Effector memory CD8-positive, alpha-beta T cell (primary cell): Measurements from ENCODE around the gene DMBX1.
A peak's percentile ranks its signal among the peaks of the same experiment; 100 is the strongest.

Experiments used
- ATAC-seq: fragments of 150-1000 bp; cut with Tn5 transposase; replicated peaks from 2 replicates; pipeline ENCODE4 v1.10.0; 2021; ENCODE audit warnings: mild to moderate bottlenecking, moderate library complexity
- DNase-seq, 3 experiments: peaks; one replicate each; pipeline ENCODE4 v3.0.0; 2021
- H3K27ac Mint-ChIP-seq, 2 donors: one replicate each; pipeline ENCODE4 v1.8.0; 2022; ENCODE audit warnings: mild to moderate bottlenecking in 2 of 2, mixed read lengths in 2 of 2, moderate library complexity in 2 of 2
- H3K27me3 Mint-ChIP-seq, 2 donors: one replicate each; pipeline ENCODE4 v1.8.0; 2022; ENCODE audit warnings: mixed read lengths in 2 of 2
- H3K36me3 Mint-ChIP-seq: one replicate; pipeline ENCODE4 v1.8.0; 2022; ENCODE audit warnings: mild to moderate bottlenecking, moderate library complexity, mixed read lengths; ENCODE audit not compliant: insufficient read depth
- H3K4me1 Mint-ChIP-seq, 2 donors: one replicate each; pipeline ENCODE4 v1.8.0; 2022; ENCODE audit warnings: low read depth in 2 of 2, mixed read lengths in 2 of 2
- H3K4me3 Mint-ChIP-seq, 2 donors: one replicate each; pipeline ENCODE4 v1.8.0; 2022; ENCODE audit warnings: mild to moderate bottlenecking in 2 of 2, mixed read lengths in 2 of 2, moderate library complexity in 2 of 2
- H3K9me3 Mint-ChIP-seq, 2 donors: one replicate each; pipeline ENCODE4 v1.8.0; 2022; ENCODE audit warnings: mixed read lengths in 2 of 2

The DMBX1 gene

DNA sequence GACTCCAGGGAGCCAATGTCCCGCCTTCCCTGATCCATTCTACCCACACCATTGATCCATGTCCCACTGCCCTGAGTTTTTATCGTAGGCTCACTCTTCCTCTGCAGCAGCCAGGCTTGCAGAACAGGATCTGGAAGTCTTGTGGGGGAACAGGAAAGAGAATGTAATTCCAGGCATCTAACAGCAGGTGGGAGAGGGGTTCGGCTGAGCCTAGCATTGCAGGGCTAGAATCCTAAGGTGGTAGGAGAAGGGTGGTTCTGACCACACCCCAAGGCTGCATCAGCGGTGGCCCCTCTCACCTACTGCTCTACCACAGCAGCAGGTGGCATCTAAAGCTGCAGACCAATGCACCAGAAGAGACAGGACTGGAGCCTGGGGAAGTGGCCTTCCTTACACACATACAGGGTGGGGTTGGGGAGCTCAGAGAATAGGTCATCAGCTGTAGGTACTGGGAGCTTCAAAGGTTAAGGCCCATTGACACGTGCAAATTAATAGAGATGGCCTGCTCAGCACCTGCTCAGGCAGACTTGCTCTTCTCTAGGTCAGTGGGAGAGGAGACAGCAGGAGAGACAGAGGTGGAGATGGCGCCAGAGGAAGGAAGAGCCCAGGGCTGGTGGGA is 41.3 kb downstream of the DMBX1 start:
- no peak overlapping the region for H3K27ac Mint-ChIP-seq

DNA sequence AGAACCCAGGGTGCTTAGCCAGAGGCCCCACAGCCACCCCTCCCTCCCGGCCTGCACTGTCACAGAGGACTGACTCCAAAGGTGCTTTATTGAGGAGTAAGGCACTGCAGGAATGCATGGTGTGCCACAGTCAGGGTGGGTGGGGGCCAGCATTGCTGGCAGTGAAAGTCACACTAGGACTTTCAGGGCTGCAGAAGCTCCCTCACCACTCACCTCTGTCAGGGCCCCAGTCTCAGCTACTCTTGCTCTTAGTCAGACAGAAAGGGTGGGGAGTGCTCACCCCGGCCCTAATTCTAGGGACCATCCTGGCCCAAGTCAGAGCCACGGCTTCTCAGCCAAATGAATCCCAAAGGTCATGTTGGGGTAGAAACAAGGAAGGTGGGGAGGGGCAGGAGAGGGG is 42.5 kb downstream of the DMBX1 start:
- Mint-ChIP-seq H3K27me3 (peaks cover 14 to 25% of the 10 kb centered on the region in 2 donors), H3K27ac (peak overlapping the region; percentile 20 to 80), H3K4me3 (peak overlapping the region; percentile 35 to 54), H3K9me3 (no peaks in the 10 kb centered on the region), H3K36me3 (no peaks in the 10 kb centered on the region), H3K4me1 (peaks cover 5% of the 10 kb centered on the region in 2 donors)
- DNase-seq: no peak
- no peak for ATAC-seq

More for the DNA sequence above, 41.3 kb downstream of the DMBX1 start:
- peaks cover 18 to 30% of the 10 kb centered on the region in 2 donors for H3K27me3 Mint-ChIP-seq
- H3K36me3 Mint-ChIP-seq: no peaks in the 10 kb centered on the region
- H3K4me1 Mint-ChIP-seq: peaks cover 5% of the 10 kb centered on the region in 2 donors
- H3K9me3 Mint-ChIP-seq: no peaks in the 10 kb centered on the region
- ATAC-seq (no peak), DNase-seq (no peak)
- H3K4me3 Mint-ChIP-seq: peak overlapping the region in 1 of 2 donors; percentile 22

DNA sequence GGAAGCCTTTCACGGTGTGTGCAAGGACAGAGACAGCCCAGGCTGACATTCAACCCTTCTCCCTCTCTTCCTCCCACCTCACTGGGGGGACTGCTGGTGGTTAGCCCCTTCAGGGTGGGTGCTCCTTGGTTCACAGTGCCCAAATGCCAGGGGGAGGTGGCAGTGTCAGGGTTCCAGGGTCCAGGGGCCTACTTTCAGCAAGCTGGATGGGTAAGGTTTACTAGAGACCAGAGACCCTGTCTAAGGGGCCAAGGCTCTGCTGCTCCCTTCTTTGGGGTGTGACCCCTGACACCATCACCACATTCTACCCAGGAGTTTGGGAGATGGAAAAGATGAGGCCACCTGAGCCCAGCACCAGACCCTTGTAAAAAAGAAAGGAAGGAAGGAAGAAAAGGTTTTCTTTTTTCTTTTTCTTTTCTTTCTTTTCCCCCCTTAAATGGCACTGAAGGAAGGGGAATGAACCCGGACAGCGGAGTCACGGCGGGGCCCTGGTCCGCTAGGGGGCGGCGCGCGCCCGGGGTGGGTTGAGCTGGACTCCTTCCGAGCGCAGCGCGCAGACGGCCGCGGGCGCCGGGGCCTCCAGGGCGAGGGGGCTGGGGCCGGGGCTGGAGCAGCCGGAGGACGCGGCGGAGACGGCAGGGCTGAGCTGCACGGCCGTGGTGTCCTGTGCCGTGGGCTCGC is 43.0 kb downstream of the DMBX1 start:
- peak; percentile 83 for ATAC-seq
- Mint-ChIP-seq H3K4me1 (peaks cover 5% of the 10 kb centered on the region in 2 donors), H3K27ac (peak overlapping the region; percentile 62 to 80), H3K36me3 (no peaks in the 10 kb centered on the region), H3K4me3 (peak overlapping the region; percentile 35 to 54), H3K27me3 (peaks cover 14 to 19% of the 10 kb centered on the region in 2 donors), H3K9me3 (no peaks in the 10 kb centered on the region)
- peak; percentile 73 to 75 (median 74) for DNase-seq

DNA sequence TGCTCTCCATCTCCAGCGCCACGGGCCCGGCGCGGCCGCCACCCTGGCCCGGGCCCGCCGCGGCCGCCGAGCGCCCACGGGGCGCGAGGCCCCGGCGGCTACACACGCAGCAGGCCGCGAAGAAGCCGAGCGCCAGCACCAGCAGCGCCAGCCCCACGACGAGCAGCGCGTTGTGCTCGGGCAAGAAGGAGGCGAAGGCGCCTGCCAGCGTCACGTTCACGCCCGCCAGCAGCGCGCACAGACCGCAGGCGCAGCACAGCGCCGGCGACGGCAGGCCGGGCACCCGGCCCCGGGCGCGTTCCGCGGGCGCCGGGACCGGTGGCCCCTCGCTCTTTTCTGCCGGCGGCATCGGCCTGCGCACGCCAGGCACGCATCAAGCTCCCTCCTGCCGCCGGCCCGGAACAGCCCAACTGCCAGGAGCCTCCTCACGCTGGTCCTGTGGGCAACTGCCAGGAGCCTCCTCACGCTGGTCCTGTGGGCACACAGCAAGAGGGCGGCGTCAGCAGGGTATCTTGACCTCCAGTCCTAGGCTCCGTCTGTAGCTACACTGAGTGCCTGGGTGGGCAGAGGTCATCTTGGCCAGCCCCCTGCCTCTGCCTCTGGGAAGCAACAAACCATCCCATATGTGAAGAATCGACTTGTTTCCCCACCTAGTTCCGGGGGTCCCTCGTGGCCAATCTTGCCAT is 43.7 kb downstream of the DMBX1 start:
- DNase-seq (peak; percentile 56 to 68 (median 57)), ATAC-seq (peak; percentile 82)
- H3K4me3 Mint-ChIP-seq: peak overlapping the region; percentile 76 to 82
- H3K27ac Mint-ChIP-seq: peak overlapping the region; percentile 90 to 93
- H3K4me1 Mint-ChIP-seq: peaks cover 5% of the 10 kb centered on the region in 2 donors
- no peaks in the 10 kb centered on the region for H3K36me3 Mint-ChIP-seq
- H3K9me3 Mint-ChIP-seq: no peaks in the 10 kb centered on the region
- peaks cover 11 to 12% of the 10 kb centered on the region in 2 donors for H3K27me3 Mint-ChIP-seq

DNA sequence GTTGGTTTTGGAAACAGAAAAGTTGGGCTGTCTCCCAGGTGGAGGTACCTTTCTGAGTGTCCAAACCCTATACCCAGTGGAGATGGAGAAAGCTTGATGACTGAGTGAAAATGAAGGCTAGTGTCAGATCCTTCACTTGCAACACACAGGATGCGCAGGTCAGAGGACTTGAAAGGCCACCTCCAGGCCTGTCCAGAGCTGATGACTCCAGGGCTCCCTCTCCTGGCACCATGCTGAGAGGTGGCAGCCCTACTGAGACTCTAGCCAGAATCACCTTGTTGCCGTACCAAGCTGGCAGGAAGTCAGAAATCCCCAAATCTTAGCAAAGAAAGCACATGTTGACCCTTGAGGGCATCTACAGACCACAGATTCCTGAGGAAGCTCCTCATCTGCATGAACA is 45.4 kb downstream of the DMBX1 start:
- no peak overlapping the region for H3K4me3 Mint-ChIP-seq
- H3K27ac Mint-ChIP-seq: no peak overlapping the region
- DNase-seq (no peak), ATAC-seq (no peak)
- H3K27me3 Mint-ChIP-seq: no peaks in the 10 kb centered on the region
- no peaks in the 10 kb centered on the region for H3K9me3 Mint-ChIP-seq
- H3K4me1 Mint-ChIP-seq: peaks cover 3 to 5% of the 10 kb centered on the region in 2 donors
- H3K36me3 Mint-ChIP-seq: no peaks in the 10 kb centered on the region

DNA sequence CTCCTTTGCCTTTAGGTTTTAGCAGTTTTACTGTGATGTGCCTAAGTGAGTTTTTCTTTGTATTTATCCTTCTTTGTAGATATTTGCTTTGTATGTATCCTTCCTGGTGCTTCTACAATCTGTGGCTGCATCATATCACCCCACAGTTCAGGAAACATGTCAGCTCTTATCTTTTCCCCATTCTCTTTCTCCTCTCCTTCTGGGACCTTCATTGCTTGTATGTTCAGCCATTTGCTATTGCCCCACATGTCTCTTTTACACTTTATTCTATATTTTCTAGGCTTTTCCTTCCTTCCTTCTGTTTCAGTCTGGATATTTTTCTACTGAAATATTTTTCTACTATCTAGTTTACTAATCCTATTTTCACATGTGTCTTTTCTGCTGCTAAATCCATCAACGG is 46.9 kb downstream of the DMBX1 start:
- no peak for DNase-seq
- no peaks in the 10 kb centered on the region for H3K27me3 Mint-ChIP-seq
- H3K27ac Mint-ChIP-seq: peak overlapping the region in 1 of 2 donors; percentile 88
- no peak overlapping the region for H3K4me3 Mint-ChIP-seq
- no peaks in the 10 kb centered on the region for H3K9me3 Mint-ChIP-seq
- ATAC-seq: no peak
- H3K4me1 Mint-ChIP-seq: peaks cover 3 to 5% of the 10 kb centered on the region in 2 donors
- H3K36me3 Mint-ChIP-seq: peaks cover 3% of the 10 kb centered on the region

DNA sequence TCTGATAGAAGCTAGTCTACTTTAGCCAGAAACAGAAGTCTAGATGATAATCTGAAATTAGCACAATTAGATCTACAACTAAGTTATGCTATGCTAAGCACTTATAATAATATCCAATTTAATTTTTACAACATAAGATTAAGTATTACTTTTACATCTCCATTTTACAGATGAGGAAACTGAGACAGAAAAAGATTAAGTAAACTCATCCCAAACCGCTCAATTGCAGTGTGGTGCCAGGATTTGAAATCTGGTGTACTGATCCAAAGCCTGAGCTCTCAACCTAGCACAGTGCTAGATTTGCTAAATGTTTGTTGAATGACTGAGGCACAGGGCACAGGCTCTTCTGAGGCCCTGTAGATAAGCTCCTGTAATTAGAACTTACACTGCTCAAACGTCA is 48.0 kb downstream of the DMBX1 start:
- no peak for ATAC-seq
- H3K27me3 Mint-ChIP-seq: peaks cover 0 to 7% of the 10 kb centered on the region in 2 donors
- H3K27ac Mint-ChIP-seq: no peak overlapping the region
- no peak overlapping the region for H3K4me3 Mint-ChIP-seq
- DNase-seq: no peak
- peaks cover 3% of the 10 kb centered on the region for H3K36me3 Mint-ChIP-seq
- H3K4me1 Mint-ChIP-seq: peaks cover 3 to 5% of the 10 kb centered on the region in 2 donors
- H3K9me3 Mint-ChIP-seq: no peaks in the 10 kb centered on the region

DNA sequence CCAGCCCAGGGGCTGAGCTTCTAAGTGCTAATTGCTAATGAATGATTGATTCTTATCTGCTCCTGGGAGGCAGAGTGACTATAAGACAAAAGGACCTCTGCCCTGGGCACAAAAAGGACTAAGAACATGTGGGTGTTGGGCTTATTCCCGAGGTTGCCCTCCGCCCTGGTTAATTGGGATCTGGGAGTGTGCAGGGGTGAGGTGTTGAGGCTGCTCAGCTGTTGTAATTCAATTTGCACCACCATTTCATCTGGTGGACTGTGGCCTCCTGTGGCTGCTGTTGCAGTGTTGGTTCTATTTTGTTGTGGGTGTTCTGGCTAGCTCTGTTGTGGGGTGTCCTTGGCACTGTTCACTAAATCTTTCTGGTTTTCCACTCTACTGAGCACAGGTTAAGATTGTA is 48.5 kb downstream of the DMBX1 start:
- DNase-seq (no peak), ATAC-seq (no peak)
- no peak overlapping the region for H3K4me3 Mint-ChIP-seq
- H3K36me3 Mint-ChIP-seq: peaks cover 3% of the 10 kb centered on the region
- H3K27me3 Mint-ChIP-seq: peaks cover 3 to 12% of the 10 kb centered on the region in 2 donors
- H3K9me3 Mint-ChIP-seq: no peaks in the 10 kb centered on the region
- H3K27ac Mint-ChIP-seq: no peak overlapping the region
- H3K4me1 Mint-ChIP-seq: peaks cover 3 to 5% of the 10 kb centered on the region in 2 donors
